SIG-M5 treated with dmso at 0.1 percent for 504 hours (cell line): ENCODE measurements around the gene KLHDC8B.

Experiments
- DNase-seq: peaks from one replicate; lab custom pipeline; 2025; ENCODE audit not compliant: unreplicated experiment; lab: John Stamatoyannopoulos, UW

KLHDC8B gene

GRCh38 chr3:49158103-49158709 is 13.2 kb upstream of the KLHDC8B start:
- peak; percentile 30 for DNase-seq

GRCh38 chr3:49158792-49159191 is 12.6 kb upstream of the KLHDC8B start:
- DNase-seq = no peak

GRCh38 chr3:49161197-49161596 is 10.2 kb upstream of the KLHDC8B start:
- no peak for DNase-seq

- peak; percentile 76 for DNase-seq
Observed at GRCh38 chr3:49161808-49162530, 9.4 kb upstream of the KLHDC8B start.

GRCh38 chr3:49162751-49163419 is 8.5 kb upstream of the KLHDC8B start:
- DNase-seq = no peak

GRCh38 chr3:49163609-49164008 is 7.8 kb upstream of the KLHDC8B start:
- DNase-seq = no peak

- DNase-seq = no peak
Observed at GRCh38 chr3:49164983-49165720, 6.2 kb upstream of the KLHDC8B start.

GRCh38 chr3:49165771-49166751 is 5.3 kb upstream of the KLHDC8B start, which contains the start of gene CCDC71:
Gene CCDC71, minus strand, starts transcription at chr3:49166331. Its CDS starts 2,123 bp downstream, at chr3:49164208.
- peak; percentile 76 for DNase-seq

GRCh38 chr3:49166752-49167556 is 4.4 kb upstream of the KLHDC8B start:
- no peak for DNase-seq

GRCh38 chr3:49170744-49171118 is 667 bp upstream of the KLHDC8B start:
- DNase-seq = no peak

- no peak for DNase-seq
Observed at GRCh38 chr3:49171775-49172500, 540 bp downstream of the KLHDC8B start.

GRCh38 chr3:49172551-49173041 is 1.2 kb downstream of the KLHDC8B start:
- no peak for DNase-seq

- no peak for DNase-seq
Observed at GRCh38 chr3:49173116-49173791, 1.9 kb downstream of the KLHDC8B start.

GRCh38 chr3:49173792-49174170 is 2.4 kb downstream of the KLHDC8B start:
- DNase-seq = no peak

- no peak for DNase-seq
Observed at GRCh38 chr3:49174397-49174985, 3.1 kb downstream of the KLHDC8B start.

- DNase-seq = no peak
Observed at GRCh38 chr3:49175530-49175929, 4.1 kb downstream of the KLHDC8B start.

GRCh38 chr3:49177073-49177472 is 5.7 kb downstream of the KLHDC8B start:
- no peak for DNase-seq

GRCh38 chr3:49180116-49180515 is 8.7 kb downstream of the KLHDC8B start:
- no peak for DNase-seq
